HepG2 (cell line): ENCODE results near the gene COLEC12. TPM values are rescaled to one million over a fixed set of nuclear protein-coding genes. Genes with fewer than 3 reads are reported as not detected.

Experiments
- ATAC-seq: fragments of 200-7000 bp; cut with Tn5 transposase; 3 replicates; pipeline ENCODE4 v1.9.1; 2020; ENCODE audit warnings: mild to moderate bottlenecking, moderate library complexity
- BruUV-seq: library from RNA; stranded (reverse); fragments of 400-500 nt; replicated peaks from 2 replicates; lab custom pipeline; 2021; lab: Mats Ljungman, UMichigan
- CTCF ChIA-PET: fragments of 300-600 bp; formaldehyde crosslinking; extraction: SDS; loops from one replicate; lab custom pipeline; 2021; ENCODE audit warnings: low total read pairs, inconsistent platforms, low intra/inter-chr PET ratio; lab: Yijun Ruan, JAX
- POLR2A ChIA-PET: fragments of 350-600 bp; sonication (Branson Sonifier 250); formaldehyde crosslinking; loops from one replicate; lab custom pipeline; 2020; ENCODE audit warnings: antibody characterized with exemption, inconsistent platforms; lab: Yijun Ruan, JAX
- DNase-seq: peaks from one replicate; pipeline ENCODE4 v3.0.0-alpha.2; 2015; ENCODE audit warnings: low spot score
- FAIRE-seq: peaks from 3 replicates; lab custom pipeline; 2011; peaks lifted over from hg19 to GRCh38; lab: Jason Lieb, UNC
- H2AFZ ChIP-seq: one replicate; pipeline ENCODE4 v1.6.1; 2011; ENCODE audit warnings: low read length, inconsistent platforms
- H3K27ac ChIP-seq: fragments of 300-600 bp; 3 replicates; pipeline ENCODE4 v1.8.0; 2011; ENCODE audit warnings: mixed run types, mild to moderate bottlenecking, mixed read lengths, low read length, inconsistent platforms; ENCODE audit not compliant: insufficient read depth; ENCODE audit errors: extremely low read length
- H3K27me3 ChIP-seq, 2 experiments: fragments of 200-600 bp in 1 of 2; 2 replicates in 1 of 2; 3 replicates in 1 of 2; pipeline versions ENCODE4 v1.6.0 to v1.8.0; 2011; ENCODE audit warnings: low read length in 2 of 2, mild to moderate bottlenecking in 2 of 2, moderate library complexity in 2 of 2, inconsistent platforms in 1 of 2; ENCODE audit not compliant: insufficient read depth in 2 of 2, control insufficient read depth in 1 of 2
- H3K36me3 ChIP-seq, 2 experiments: fragments of 200-600 bp in 1 of 2; replicated peaks in 1 of 2; 2 replicates in 1 of 2; 3 replicates in 1 of 2; pipeline versions ENCODE4 v1.5.1 to v1.8.0; 2011; ENCODE audit warnings: low read length in 2 of 2, inconsistent platforms in 1 of 2; ENCODE audit not compliant: insufficient read depth in 2 of 2, control insufficient read depth in 1 of 2
- H3K4me1 ChIP-seq: 2 replicates; pipeline ENCODE4 v1.5.1; 2012; ENCODE audit warnings: low read length, inconsistent platforms; ENCODE audit not compliant: insufficient read depth
- H3K4me2 ChIP-seq: 2 replicates; pipeline ENCODE4 v1.6.0; 2011; ENCODE audit warnings: low read depth, low read length, inconsistent platforms
- H3K4me3 ChIP-seq, 3 experiments: fragments of 200-600 bp in 1 of 3; sonication (generic), shearing (Covaris generic) in 1 of 3; replicated peaks in 1 of 3; 2 replicates each; pipeline ENCODE4 v1.5.1; 2011 to 2016; ENCODE audit warnings: low read length in 3 of 3, inconsistent platforms in 2 of 3, low read depth in 2 of 3, mild to moderate bottlenecking in 2 of 3, control low read depth in 1 of 3, mixed read lengths in 1 of 3; ENCODE audit not compliant: insufficient read depth in 1 of 3
- H3K79me2 ChIP-seq: one replicate; pipeline ENCODE4 v1.6.1; 2011; ENCODE audit warnings: low read length, inconsistent platforms; ENCODE audit not compliant: insufficient read depth
- H3K9ac ChIP-seq: 2 replicates; pipeline ENCODE4 v1.6.0; 2011; ENCODE audit warnings: mild to moderate bottlenecking, low read depth, low read length, inconsistent platforms; ENCODE audit not compliant: insufficient read depth
- H3K9me3 ChIP-seq: 2 replicates; pipeline ENCODE4 v1.5.1; 2012; ENCODE audit warnings: mild to moderate bottlenecking, low read length
- H4K20me1 ChIP-seq: 2 replicates; pipeline ENCODE4 v1.6.0; 2011; ENCODE audit warnings: inconsistent platforms, mild to moderate bottlenecking, low read length, moderate library complexity; ENCODE audit not compliant: insufficient read depth
- ATAD3A ChIP-seq: sonication (generic); formaldehyde crosslinking; IDR thresholded peaks from 2 replicates; pipeline ENCODE4 v1.4.0; 2020; ENCODE audit warnings: missing genetic modification reagents
- CHD2 ChIP-seq: IDR thresholded peaks from 2 replicates; pipeline ENCODE4 v1.6.1; 2011; ENCODE audit warnings: low read depth, low read length, improper control_type of control experiment
- SATB2 ChIP-seq: sonication (generic); formaldehyde crosslinking; IDR thresholded peaks from 2 replicates; pipeline ENCODE4 v1.5.0; 2020; ENCODE audit warnings: missing genetic modification reagents
- ZBTB42 ChIP-seq: sonication (generic); formaldehyde crosslinking; IDR thresholded peaks from 2 replicates; pipeline ENCODE4 v1.5.0; 2020; ENCODE audit warnings: mild to moderate bottlenecking, missing genetic modification reagents
- ZNF20 ChIP-seq: sonication (generic); formaldehyde crosslinking; IDR thresholded peaks from 2 replicates; pipeline ENCODE4 v1.4.0; 2020; ENCODE audit warnings: mild to moderate bottlenecking, moderate library complexity, missing genetic modification reagents
- WGBS: methylation state at CpG from one replicate; pipeline ENCODE4 v1.1.6; 2017; ENCODE audit warnings: low lambda C conversion rate; 5-methylcytosine and 5-hydroxymethylcytosine counted together
- in situ Hi-C: cut with HindIII; loops from 2 replicates; pipeline ENCODE4 v1.10.0; 2017; ENCODE audit warnings: low pct_unique_long_range_greater_than_20kb; ENCODE audit not compliant: extremely low pct_ligation_motif_present
- intact Hi-C: fragments of 100-400 bp; cut with micrococcal nuclease; formaldehyde crosslinking; loops from one replicate; pipeline ENCODE4 v1.10.0; 2022; ENCODE audit not compliant: unreplicated experiment
- polyA plus RNA-seq, 8 experiments: library from polyadenylated mRNA; depleted of rRNA in 3 of 8; stranded (reverse) in 7 of 8; unstranded in 1 of 8; fragments of >200 nt; fragmentation: Illumina TruSeq in 4 of 8; extraction: Trizol in 4 of 8; gene quantifications; 2 replicates each; pipeline versions ENCODE4 v1.2.1 to v1.2.3, GENCODE V29; 2011 to 2016; ENCODE audit warnings: low read depth in 4 of 8, missing spikeins in 1 of 8, mixed read lengths in 1 of 8; ENCODE audit not compliant: insufficient read depth in 1 of 8
- total RNA-seq, 5 experiments: library from RNA; depleted of rRNA; stranded (reverse); fragments of >200 nt; fragmentation: Illumina TruSeq; extraction: Trizol; gene quantifications; 2 replicates each; pipeline ENCODE4 v1.2.3, GENCODE V29; 2016; ENCODE audit warnings: low read depth in 1 of 5
- TF ChIP-seq, protein P1 (sequence below): sonication (generic); IDR thresholded peaks from 2 replicates; pipeline ENCODE4 v1.6.1; 2016; ENCODE audit warnings: low read depth, borderline replicate concordance
- TF ChIP-seq, protein P2 (sequence below): sonication (generic); formaldehyde crosslinking; conservative IDR thresholded peaks from 2 replicates; pipeline ENCODE4 v1.8.0; 2022; ENCODE audit warnings: low read depth, missing genetic modification reagents
- TF ChIP-seq, protein P3 (sequence below): sonication (generic); formaldehyde crosslinking; IDR thresholded peaks from 2 replicates; pipeline ENCODE4 v1.5.0; 2020; ENCODE audit warnings: mild to moderate bottlenecking, missing genetic modification reagents, borderline replicate concordance
- TF ChIP-seq, protein P4 (sequence below): sonication (generic); formaldehyde crosslinking; IDR thresholded peaks from 2 replicates; pipeline ENCODE4 v1.8.1; 2023; ENCODE audit warnings: mild to moderate bottlenecking, missing genetic modification reagents

COLEC12 gene
- total and polyA plus RNA-seq, 2 of the 13 experiments (the other 11 are each of a cell fraction or from before 2014, with no cell fraction given): 0.02 to 0.11 TPM

GRCh38 chr18:379681-380330 is 120.7 kb downstream of the COLEC12 start:
- H3K4me3 ChIP-seq: no peak overlapping the region
- H3K36me3 ChIP-seq: no peaks in the 10 kb centered on the region
- no peaks in the 10 kb centered on the region for H4K20me1 ChIP-seq
- no peaks in the 10 kb centered on the region for H3K79me2 ChIP-seq
- ATAC-seq: no peak
- no peak overlapping the region for H3K27ac ChIP-seq
- no peak for DNase-seq
- H3K9ac ChIP-seq: no peak overlapping the region
- WGBS: 59% methylated on average over 10 of the region's 10 CpGs
- CTCF ChIA-PET: no interaction called here
- no peak overlapping the region for H2AFZ ChIP-seq
- H3K4me1 ChIP-seq: no peaks in the 10 kb centered on the region
- POLR2A ChIA-PET: no interaction called here
- in situ Hi-C loops: no loop called here
- no peak for FAIRE-seq
- TF ChIP-seq ZBTB42 (CRISPR knock-in tag) (no peak), CHD2 (no peak)
- no TSS peak for BruUV-seq
- no peak overlapping the region for H3K4me2 ChIP-seq
- H3K9me3 ChIP-seq: no peaks in the 10 kb centered on the region
- H3K27me3 ChIP-seq: 0 out of 5 replicates have a peak, but pooled peaks cover 0 to 9% of the 10 kb centered on the region in 2 experiments
- intact Hi-C loops: no loop called here

GRCh38 chr18:378079-378478 is 122.4 kb downstream of the COLEC12 start:
- no TSS peak for BruUV-seq
- Histone ChIP-seq H3K4me1 (no peaks in the 10 kb centered on the region), H3K4me3 (no peak overlapping the region), H3K4me2 (no peak overlapping the region), H3K36me3 (no peaks in the 10 kb centered on the region), H3K79me2 (no peaks in the 10 kb centered on the region), H4K20me1 (no peaks in the 10 kb centered on the region), H2AFZ (no peak overlapping the region), H3K9me3 (no peaks in the 10 kb centered on the region), H3K27me3 (0 out of 5 replicates have a peak, but pooled peaks cover 0 to 9% of the 10 kb centered on the region in 2 experiments), H3K27ac (no peak overlapping the region), H3K9ac (no peak overlapping the region)
- ChIA-PET CTCF (no interaction called here), POLR2A (no interaction called here)
- intact Hi-C loops: no loop called here
- ATAC-seq (no peak), DNase-seq (no peak), FAIRE-seq (no peak)
- in situ Hi-C loops: no loop called here
- WGBS: 75% methylated on average over 8 of the region's 8 CpGs
- TF ChIP-seq, protein P1, sequence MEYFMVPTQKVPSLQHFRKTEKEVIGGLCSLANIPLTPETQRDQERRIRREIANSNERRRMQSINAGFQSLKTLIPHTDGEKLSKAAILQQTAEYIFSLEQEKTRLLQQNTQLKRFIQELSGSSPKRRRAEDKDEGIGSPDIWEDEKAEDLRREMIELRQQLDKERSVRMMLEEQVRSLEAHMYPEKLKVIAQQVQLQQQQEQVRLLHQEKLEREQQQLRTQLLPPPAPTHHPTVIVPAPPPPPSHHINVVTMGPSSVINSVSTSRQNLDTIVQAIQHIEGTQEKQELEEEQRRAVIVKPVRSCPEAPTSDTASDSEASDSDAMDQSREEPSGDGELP: no peak
- TF ChIP-seq ZNF20 (CRISPR knock-in tag) (no peak), ATAD3A (CRISPR knock-in tag) (no peak), SATB2 (CRISPR knock-in tag) (no peak)
- TF ChIP-seq, protein P2, sequence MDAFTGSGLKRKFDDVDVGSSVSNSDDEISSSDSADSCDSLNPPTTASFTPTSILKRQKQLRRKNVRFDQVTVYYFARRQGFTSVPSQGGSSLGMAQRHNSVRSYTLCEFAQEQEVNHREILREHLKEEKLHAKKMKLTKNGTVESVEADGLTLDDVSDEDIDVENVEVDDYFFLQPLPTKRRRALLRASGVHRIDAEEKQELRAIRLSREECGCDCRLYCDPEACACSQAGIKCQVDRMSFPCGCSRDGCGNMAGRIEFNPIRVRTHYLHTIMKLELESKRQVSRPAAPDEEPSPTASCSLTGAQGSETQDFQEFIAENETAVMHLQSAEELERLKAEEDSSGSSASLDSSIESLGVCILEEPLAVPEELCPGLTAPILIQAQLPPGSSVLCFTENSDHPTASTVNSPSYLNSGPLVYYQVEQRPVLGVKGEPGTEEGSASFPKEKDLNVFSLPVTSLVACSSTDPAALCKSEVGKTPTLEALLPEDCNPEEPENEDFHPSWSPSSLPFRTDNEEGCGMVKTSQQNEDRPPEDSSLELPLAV (CRISPR knock-in tag): no peak
- TF ChIP-seq, protein P3, sequence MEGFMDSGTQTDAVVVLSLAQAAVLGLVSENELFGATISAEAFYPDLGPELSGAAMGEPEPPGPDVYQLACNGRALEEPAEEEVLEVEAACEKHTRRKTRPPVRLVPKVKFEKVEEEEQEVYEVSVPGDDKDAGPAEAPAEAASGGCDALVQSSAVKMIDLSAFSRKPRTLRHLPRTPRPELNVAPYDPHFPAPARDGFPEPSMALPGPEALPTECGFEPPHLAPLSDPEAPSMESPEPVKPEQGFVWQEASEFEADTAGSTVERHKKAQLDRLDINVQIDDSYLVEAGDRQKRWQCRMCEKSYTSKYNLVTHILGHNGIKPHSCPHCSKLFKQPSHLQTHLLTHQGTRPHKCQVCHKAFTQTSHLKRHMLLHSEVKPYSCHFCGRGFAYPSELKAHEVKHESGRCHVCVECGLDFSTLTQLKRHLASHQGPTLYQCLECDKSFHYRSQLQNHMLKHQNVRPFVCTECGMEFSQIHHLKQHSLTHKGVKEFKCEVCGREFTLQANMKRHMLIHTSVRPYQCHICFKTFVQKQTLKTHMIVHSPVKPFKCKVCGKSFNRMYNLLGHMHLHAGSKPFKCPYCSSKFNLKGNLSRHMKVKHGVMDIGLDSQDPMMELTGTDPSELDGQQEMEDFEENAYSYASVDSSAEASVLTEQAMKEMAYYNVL (CRISPR knock-in tag): no peak
- TF ChIP-seq, protein P4, sequence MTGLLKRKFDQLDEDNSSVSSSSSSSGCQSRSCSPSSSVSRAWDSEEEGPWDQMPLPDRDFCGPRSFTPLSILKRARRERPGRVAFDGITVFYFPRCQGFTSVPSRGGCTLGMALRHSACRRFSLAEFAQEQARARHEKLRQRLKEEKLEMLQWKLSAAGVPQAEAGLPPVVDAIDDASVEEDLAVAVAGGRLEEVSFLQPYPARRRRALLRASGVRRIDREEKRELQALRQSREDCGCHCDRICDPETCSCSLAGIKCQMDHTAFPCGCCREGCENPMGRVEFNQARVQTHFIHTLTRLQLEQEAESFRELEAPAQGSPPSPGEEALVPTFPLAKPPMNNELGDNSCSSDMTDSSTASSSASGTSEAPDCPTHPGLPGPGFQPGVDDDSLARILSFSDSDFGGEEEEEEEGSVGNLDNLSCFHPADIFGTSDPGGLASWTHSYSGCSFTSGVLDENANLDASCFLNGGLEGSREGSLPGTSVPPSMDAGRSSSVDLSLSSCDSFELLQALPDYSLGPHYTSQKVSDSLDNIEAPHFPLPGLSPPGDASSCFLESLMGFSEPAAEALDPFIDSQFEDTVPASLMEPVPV (CRISPR knock-in tag): no peak
